HG02943 (cell line): ENCODE data around the gene BRAP.
"Not testable (repeated sequence)": the region's sequence is repeated elsewhere in the genome, so short reads cannot be mapped to it uniquely, and the experiment has no call there.

Experiments
- ATAC-seq: cut with Tn5 transposase; IDR thresholded peaks from one replicate; pipeline ENCODE4 v1.9.1; 2021; ENCODE audit warnings: mild to moderate bottlenecking, low read depth, moderate library complexity; ENCODE audit not compliant: unreplicated experiment

The BRAP gene

DNA sequence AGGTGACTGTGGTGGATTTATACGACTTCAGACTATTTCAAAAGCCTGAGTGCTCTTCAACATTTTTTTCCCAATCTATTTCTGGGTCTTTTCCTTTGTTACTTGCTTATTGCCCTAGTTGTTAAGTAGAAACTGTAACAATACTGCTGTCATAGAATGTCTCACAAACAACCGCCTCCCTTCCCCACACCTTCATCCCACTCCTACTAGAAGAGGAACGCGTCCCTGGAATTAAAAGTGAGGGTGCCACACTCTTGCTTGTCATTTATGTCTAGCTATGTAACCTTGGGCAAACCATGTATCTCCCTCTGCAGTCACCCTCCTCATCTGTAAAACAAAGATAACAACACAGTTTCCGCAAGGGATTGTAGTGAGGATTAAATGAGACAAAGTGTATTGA is 8.6 kb downstream of the BRAP start:
- no peak for ATAC-seq

DNA sequence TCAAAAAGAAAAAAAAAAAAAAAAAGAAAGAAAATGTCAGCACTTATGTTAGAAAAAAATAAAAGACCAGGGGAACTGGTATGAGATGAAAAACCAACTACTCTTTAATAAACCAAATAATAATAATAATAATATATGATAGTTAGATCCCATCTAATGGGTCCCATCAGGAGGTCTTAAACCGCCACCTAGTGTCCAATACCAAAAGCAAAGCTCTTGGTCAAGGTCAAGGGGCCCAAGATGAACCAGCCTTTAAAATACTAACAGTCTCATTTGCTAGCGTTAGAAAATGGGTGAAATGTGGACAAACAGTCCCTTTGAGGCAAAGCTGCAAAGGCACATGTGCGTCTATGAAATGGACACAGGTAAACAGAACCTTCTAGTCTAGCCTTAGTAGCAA is 12.3 kb downstream of the BRAP start:
- ATAC-seq = no peak

DNA sequence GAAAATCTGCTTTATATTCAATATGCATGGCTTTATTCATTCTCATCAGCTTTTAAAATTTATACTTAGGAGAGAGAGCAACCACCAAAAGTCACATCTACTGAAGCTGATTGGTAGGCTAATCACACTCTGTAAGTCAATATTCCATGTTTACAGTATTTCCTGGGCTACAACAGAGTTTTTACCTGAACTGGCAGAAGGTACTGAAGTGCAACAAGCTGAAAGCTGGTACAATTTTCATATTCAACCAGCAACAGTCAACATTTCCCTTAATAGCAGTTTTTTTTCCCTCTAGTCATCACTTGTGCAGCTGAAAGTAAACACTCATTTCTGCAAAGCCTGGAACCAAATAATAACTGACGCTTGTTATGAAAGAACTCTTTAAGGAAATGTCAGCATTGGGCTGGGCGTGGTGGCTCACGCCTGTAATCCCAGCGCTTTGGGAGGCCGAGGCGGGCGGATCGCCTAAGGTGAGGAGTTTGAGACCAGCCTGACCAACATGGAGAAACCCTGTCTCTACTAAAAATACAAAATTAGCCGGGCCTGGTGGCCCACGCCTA is 12.9 kb downstream of the BRAP start:
- ATAC-seq = no peak

DNA sequence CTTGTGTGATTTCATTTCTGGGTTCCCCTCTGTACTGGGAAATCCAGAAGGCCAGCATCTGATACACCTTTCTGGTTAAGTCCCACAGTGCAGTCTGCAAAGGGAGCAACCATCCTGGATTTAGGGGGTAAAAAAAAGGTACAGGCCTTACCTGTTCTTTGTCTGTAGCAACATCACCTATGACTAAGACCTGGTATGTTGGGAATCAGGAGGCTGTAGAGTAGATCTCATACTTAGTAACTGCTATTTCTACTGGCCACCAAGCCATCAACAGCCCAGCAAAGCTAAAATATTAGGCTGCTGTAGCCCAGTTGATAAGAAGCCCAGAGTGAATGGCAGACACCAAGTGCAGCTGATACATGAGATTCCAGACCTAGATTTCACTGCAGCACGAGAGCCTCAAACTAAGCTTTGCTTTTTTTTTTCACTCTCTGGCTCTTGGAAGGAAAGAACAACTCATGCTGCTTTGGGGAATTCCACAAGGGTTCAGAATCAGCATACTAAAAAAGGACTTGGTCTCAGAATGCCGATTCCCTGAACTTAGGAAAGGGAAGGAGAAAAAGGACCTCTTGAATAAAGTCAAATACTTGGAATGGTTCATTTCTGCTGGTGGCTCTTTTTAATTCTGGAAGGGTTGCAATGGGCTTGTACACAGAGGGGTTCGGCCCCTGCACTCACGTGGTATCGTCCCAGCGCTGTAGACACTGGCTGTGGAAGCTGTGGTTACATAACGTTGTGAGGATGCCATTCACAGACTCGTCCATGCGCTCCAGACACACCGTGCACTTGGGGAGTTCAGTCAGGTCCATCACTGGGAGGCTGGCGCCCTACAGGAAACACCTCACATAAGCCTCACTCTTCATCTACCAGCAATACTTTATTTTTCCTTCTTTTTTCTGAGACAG is 20.5 kb downstream of the BRAP start:
- no peak for ATAC-seq

DNA sequence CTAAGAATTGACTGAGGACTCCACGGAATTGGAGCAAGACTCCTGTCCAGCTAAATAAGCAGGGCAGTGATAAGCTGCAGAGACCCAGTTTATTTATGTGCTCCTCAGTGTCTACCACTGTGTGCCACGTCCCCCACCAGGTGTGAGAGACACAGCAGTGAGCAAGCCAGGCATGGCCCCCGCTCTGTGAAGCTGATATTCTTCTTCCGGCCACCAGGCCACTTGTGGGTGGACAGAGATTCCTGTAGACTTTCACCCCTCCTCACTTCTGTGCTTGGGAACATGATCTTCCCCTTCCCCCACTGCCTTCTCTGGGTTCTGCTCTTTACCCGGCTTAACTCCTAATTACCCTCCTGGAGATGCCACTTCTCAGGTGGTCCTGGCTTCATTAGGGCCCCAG is 21.3 kb downstream of the BRAP start:
- ATAC-seq = no peak

DNA sequence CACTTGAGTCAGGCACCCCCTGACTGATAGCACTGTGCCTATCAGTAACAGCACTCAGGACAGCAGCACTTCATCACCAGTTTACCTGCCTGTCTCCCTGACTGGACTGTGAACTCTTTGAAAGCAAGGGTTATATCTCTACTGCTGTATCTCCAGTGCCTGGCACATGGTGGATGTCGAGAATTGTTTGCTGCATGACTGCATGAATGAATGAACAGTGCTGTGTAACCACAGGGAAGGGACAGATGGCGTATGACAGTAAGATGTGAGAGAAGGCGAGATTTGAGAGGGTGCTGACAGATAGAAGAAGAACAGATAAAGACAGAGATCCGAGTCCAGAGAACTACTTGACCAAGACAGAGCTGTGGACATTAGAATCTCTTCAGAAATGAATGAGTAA is 29.7 kb downstream of the BRAP start:
- no peak for ATAC-seq

DNA sequence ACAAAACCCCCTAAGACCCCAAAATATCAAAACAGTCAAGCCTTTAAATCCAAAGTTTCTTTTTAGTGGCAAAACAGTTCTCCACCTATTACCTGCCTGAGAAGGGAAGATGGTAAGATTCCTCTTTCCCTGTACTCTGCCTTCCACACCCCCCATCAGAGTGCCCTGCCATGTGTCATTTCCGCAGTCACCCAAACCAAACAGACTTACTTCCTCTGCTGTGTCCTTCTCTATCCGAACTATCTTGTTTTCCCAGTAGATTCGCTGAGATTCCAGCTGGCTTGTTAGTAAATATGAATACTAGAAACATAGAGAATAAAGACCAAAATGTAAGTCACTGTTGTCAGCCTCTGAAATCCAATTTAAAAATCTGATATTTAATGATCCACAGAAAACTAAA is 30.4 kb downstream of the BRAP start:
- no peak for ATAC-seq

DNA sequence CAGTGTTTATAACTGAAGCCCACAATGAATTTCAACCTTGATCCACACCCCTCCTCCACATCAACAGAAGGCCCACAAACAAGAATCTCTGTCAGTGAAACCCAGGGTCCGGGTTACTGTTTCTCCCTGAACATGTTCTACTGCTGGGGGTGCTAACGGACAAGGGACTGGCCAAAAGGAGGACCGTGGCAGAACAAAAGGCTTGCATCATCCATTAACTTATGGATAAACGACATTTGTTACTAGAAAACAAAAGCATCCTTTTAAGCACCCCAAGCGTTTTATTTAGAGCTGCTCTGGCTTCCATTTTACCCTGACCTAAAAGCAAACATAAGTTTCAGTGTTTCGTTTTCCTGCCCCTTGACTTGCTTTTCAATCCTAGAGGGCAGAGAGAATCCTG is 32.2 kb downstream of the BRAP start:
- no peak for ATAC-seq

DNA sequence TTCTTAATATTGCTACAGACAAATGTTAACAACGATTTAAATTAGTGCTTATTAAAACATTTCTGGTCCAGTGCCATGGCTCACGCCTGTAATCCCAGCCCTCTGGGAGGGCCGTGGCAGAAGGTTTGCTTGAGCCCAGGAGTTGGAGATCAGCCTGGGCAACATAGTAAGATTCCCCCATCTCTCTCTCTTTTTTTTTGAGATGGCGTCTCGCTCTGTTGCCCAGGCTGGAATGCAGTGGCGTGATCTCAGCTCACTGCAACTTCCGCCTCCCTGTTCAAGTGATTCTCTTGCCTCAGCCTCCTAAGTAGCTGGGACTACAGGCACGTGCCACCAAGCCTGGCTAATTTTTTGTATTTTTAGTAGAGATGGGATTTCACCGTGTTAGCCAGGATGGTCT is 33.2 kb downstream of the BRAP start:
- not testable (repeated sequence) for ATAC-seq

DNA sequence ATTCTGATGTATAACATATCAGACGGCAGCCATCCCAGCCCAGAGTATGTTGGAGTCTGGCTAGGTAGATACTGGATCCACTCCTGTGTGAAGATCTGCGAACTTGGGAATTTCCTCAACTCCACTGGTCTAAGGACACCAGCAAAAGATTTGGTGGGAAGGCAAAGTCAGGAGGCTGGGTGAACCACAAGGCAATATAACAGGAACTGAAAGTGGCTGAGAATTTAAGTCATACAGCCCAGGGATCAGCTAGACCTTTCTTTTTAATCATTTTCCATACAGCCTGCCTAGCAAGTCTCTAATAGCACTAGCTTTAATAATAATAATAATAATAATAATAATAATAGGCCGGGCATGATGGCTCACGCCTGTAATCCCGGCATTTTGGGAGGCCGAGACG is 34.8 kb downstream of the BRAP start:
- no peak for ATAC-seq

DNA sequence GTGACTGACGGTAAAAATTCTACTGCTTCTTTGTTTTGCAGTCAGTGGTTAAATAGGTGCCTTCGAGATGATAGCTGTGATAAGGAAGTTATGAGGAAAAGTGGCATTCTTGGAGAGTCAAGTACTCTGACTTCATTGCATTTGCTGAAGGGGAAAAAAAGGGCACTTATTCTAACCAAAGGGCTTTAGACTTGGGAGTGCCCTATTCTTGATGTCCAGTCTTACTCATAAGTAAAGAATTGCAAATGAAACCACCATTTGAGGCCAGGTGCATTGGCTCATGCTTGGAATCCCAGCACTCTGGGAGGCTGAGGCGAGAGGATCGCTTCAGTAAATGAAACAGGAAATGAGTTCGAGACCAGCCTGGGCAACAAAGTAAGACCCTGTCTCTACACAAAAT is 40.3 kb downstream of the BRAP start:
- ATAC-seq = no peak

DNA sequence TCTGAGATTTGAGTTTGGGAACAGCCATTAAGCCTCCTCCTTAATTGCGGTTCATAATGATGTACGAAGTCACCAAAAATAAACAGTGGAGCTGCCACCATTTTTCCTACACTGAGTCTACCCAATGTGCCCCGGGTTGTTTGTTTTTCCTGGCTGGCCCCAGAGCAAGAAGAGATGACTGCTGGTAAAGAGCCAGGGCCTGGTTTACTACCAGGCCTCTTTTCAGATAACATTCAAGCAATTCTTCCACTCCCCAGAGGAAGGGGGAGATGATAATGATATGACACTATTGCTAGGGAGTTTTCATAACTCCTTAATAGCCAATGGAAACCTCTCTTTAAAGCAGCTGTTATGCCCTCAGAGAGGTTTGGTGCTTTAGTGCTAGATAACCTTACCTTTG is 42.3 kb downstream of the BRAP start:
- ATAC-seq = no peak

DNA sequence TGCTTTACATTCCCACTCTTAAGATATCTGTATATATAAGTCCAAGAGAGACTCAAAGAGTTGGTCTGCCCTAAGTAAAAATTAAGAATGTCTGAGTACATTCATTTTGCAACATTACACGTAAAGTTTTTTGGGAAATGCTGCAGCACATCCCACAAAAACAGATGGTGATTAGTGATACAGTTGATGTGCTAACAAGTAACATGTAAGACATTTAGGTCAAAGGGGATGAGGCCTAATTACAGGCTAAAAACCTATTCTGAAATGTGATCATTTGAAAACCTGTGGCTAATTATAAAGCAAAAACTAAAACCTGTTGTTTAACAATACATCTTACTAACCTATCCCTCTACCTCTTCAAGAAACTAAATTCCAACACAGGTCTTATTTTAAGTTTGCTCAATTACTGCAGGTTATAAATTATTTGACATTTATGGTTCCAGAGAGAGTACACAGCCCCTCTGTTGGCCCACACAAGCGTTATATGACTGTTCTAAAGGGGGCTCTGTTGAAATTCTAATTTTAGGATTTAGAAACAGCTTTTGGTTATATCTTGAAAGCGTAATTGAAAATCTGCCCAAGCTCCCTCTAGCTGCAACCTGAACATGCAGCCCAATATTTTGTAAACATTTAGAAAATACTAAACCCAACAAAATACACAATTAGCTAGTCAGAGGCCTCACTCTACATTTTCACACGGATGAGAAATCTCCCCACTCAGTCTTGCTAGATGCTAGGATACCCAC is 42.9 kb downstream of the BRAP start:
- ATAC-seq = no peak

DNA sequence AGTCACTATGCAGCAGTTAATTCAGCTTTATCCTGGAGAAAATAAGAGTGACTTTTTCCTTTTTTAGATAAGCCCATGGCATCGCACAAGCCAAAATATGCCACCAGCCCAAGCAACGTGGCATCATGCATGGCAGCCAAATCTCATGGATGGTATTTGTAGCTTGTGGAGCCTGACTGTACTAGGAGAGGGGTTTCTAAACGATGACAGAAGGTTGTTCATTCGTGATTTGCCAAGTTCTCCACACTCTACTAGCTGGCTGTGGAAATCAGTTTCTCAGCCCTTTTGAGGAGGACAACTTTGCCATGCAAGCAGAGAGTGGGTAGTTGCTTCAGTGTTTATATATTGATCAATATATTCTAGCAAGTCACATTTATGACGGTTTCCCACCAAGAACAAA is 45.2 kb downstream of the BRAP start:
- no peak for ATAC-seq

DNA sequence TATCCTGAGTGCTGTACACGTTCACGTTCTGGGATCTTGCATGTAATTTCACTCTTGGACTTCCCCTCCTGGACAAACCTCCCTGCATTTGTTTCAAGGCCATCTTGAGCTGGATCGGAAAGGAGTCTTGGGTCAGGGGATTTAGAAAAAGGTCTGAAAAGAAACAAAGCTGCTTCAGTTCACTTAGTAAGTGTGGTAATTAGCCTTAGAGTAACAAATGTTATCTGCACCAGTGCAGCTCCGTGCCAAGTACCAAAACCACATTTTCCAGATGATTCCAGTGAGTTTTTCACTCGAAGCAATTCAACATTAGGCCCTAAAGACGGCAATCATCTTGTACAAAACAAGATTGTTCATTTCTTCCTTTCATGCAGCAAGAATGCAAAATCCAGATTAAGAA is 47.2 kb downstream of the BRAP start:
- ATAC-seq = no peak

DNA sequence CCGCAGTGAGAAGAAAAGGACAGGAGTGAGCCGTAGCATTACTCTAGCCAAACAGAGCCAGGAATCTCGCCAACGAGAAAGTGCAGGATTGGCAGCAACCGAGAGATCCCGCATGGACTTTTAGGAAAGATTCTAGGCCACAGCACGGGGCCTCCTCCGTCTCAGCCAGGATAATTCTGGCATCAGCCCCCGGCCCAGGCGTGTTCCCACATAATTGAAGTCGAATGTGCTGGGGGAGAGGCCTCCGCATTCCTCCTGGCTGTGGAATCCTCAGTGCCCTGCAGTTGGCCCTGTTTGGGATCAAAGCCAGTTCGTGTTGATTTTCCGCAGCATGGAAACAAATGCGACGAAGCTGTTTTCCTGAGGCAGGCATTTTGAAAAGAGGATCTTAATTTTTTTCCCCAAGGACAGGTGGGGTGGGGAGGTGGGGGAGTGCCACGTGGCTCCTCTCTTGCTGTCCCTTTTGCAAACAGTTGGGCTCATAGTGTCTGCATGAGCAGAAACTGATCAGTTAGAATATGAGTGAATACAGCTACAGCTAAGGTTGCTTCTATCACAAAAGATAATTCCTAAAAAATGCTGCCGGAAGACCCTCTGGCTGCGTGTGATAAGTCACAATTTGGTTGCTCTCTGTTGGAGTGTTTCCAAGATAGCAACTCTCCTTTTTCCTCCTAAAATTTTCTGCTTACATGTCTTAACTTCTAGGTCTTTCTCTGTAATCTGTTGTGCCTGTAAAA is 49.4 kb downstream of the BRAP start:
- no peak for ATAC-seq

DNA sequence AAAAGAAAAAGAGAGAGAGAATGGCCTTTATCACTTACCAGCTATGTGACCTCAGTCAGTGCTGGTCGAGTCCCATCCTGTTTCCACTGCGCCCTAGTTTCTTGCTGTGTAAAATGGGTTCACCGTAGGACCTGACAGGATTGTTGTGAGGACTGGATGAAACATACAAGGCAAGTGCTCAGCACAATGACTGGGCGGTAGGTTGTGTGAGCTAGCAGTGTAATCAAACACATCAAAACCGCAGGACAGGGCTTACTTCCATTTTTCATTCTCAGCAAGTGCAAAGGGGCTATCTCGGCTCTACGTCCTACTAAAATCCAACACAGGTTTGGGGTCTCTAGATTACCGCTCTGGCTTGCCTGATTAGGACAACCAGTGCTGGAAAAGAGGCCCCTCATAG is 50.2 kb downstream of the BRAP start:
- ATAC-seq = no peak

DNA sequence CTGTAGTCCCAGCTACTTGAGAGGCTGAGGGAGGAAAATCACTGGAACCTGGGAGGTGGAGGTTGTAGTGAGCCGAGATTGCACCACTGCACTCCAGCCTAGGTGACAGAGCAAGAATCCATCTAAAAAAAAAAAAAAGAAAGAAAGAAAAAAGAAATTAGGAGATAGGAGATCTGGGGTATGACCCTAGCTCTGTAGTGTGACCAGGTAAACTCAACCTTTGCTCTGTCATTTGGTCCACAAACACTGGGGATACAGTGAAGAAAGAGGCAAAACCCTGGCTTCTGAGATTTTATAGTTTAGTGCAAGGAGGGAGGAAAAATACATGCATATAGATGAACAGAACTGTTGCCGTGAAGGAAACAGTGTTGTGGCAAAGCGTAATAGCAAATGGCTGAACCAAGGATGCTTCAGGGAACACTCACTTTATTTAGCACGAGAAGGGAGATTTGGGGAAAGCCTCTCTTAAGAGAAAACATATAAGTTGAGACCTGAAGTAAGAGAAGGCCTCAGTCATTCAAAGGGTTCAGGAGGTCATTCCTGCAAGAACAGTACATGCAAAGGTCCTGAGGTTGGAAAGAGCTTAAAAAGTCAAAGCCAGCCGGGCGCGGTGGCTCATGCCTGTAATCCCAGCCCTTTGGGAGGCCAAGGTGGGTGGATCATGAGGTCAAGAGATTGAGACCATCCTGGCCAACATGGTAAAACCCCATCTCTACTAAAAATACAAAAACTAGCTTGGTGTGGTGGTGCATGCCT is 57.1 kb downstream of the BRAP start:
- ATAC-seq = no peak

DNA sequence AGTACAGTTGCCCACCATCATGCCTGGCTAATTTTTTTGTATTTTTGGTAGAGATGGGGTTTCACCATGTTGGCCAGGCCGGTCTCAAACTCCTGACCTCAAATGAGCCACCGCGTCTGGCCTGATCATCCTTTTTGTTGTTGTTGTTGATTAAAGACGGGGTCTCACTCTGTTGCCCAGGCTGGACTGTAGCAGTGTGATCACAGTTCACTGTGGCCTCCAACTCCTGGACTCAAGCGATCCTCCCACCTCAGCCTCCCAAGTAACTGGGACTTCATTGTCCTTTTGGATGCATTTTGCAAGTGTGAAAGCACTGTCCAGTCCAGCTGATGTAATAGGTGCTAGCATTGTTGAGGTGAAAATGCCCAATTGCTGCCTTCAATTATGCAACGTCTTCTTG is 59.5 kb downstream of the BRAP start:
- ATAC-seq = no peak

DNA sequence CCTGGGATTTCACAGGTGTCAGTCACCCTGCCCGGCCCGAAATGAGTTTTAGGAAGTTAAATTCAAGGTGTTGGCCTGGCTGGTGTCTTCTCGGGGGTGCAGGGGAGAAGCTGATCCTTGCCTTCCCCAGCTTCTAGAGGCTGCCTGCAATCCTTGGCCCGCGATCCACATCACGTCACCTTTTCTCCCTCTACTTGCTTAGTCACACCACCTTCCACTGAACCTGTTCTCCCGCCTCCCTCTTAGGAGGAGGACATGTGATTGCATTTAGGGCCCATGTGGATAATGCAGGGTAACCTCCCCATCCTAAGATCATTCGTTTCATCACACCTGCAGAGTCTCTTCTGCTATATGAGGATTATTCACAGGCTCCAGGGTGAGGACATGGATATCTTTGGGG is 61.2 kb downstream of the BRAP start:
- no peak for ATAC-seq
